Mucosa of rectum (tissue), 2 donors: ENCODE data around the gene LEFTY2.
"Not testable (repeated sequence)": the region's sequence is repeated elsewhere in the genome, so short reads cannot be mapped to it uniquely, and the experiment has no call there.

Experiments used
- H3K27ac ChIP-seq, 2 donors: one replicate each; pipeline ENCODE4 v1.7.0; 2013; ENCODE audit warnings: inconsistent platforms in 2 of 2, low read depth in 2 of 2, low read length in 2 of 2
- H3K27me3 ChIP-seq, 2 donors: one replicate each; pipeline ENCODE4 v1.7.0; 2013; ENCODE audit warnings: low read length in 2 of 2; ENCODE audit not compliant: control insufficient read depth in 2 of 2, insufficient read depth in 2 of 2
- H3K36me3 ChIP-seq, 2 donors: one replicate each; pipeline ENCODE4 v1.7.0; 2013; ENCODE audit warnings: low read length in 2 of 2; ENCODE audit not compliant: control insufficient read depth in 2 of 2, insufficient read depth in 2 of 2
- H3K4me1 ChIP-seq, 2 donors: one replicate each; pipeline ENCODE4 v1.7.0; 2013; ENCODE audit warnings: low read length in 2 of 2, mild to moderate bottlenecking in 1 of 2; ENCODE audit not compliant: control insufficient read depth in 2 of 2, insufficient read depth in 2 of 2
- H3K4me3 ChIP-seq, 2 donors: one replicate each; pipeline ENCODE4 v1.7.0; 2013; ENCODE audit warnings: low read length in 2 of 2
- H3K9ac ChIP-seq, 2 donors: one replicate each; pipeline ENCODE4 v1.7.0; 2013; ENCODE audit warnings: low read length in 2 of 2, low read depth in 1 of 2, mild to moderate bottlenecking in 1 of 2
- H3K9me3 ChIP-seq, 2 donors: one replicate each; pipeline ENCODE4 v1.7.0; 2013; ENCODE audit warnings: low read length in 2 of 2; ENCODE audit not compliant: control insufficient read depth in 2 of 2
- donor health status: healthy.
- donor health status: Normal muscosa, but diverticular disease.

Gene LEFTY2, protein sequence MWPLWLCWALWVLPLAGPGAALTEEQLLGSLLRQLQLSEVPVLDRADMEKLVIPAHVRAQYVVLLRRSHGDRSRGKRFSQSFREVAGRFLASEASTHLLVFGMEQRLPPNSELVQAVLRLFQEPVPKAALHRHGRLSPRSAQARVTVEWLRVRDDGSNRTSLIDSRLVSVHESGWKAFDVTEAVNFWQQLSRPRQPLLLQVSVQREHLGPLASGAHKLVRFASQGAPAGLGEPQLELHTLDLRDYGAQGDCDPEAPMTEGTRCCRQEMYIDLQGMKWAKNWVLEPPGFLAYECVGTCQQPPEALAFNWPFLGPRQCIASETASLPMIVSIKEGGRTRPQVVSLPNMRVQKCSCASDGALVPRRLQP

GRCh38 chr1:225941187-225941941 lies at the start of gene LEFTY2:
Gene LEFTY2 (minus strand): TSS chr1:225941220. CDS start chr1:225941140, 80 bp downstream.
- peak within 1 kb of the TSS in 1 of 2 donors; percentile 65 for H3K27ac ChIP-seq
- H3K9me3 ChIP-seq, result no peaks in the 10 kb centered on the region
- no peak within 1 kb of the TSS for H3K4me3 ChIP-seq
- H3K36me3 ChIP-seq, result no peaks in the 10 kb centered on the region
- H3K4me1 ChIP-seq, result peaks cover 0 to 8% of the 10 kb centered on the region in 2 donors
- H3K9ac ChIP-seq, result no peak within 1 kb of the TSS
- no peaks in the 10 kb centered on the region for H3K27me3 ChIP-seq

DNA sequence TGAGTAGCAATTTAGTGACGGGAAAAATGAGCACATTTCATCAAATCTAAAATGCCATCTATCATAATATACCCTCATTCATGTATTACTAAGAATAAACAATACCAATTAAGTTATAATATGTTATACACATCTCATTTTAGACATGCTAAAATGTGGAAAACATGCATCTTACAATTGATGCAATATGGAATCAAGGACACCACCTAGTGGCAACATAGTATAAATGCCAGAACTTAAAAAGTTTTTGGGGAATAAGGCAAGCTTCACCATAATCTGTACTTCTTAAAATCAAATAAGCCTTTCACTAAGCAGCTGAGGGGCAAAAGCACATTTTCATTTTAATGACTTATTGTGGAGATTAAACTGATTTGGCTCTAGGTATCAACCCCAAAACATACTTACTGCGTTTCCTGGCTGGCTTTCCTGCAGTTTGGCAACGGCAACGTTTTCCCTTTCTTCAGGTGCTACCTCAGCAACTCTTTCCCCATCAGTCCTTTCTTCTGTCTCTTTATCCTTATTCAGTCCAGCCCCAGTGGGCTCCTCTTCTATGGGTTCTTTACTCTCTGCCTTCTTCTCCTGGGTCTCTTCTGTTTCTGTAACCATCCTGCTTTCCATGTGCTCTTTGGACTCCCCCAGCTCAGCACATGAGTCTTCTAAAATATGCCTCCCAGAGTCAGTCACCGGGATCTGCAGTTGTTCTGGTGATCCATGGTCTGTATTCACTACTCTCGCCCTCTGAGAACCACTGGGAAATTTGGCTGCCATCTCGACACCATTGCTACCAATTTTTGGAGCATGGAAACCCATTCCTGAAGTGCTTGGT lies 46.7 kb upstream of the LEFTY2 start:
- peaks cover 53 to 73% of the 10 kb centered on the region in 2 donors for H3K36me3 ChIP-seq
- H3K27ac ChIP-seq, result no peak overlapping the region
- no peaks in the 10 kb centered on the region for H3K27me3 ChIP-seq
- H3K9ac ChIP-seq, result no peak overlapping the region
- no peaks in the 10 kb centered on the region for H3K9me3 ChIP-seq
- H3K4me1 ChIP-seq, result no peaks in the 10 kb centered on the region
- no peak overlapping the region for H3K4me3 ChIP-seq

DNA sequence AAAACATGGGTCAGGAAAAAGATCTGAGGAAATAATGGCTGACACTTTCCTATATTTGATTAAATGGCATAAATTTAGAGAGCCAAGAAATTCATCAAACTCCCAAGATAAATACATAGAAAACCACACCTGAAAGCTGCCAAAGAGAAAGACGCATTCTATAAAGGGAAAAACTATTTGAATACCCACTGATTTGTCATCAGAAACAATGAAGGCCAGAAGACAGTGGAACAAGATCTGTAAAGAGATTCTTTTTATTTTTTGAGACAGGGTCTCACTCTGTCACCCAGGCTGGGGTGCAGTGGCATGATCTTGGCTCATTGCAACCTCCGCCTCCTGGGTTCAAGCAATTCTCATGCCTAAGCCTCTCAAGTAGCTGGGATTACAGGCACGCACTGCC lies 40.7 kb upstream of the LEFTY2 start:
- peaks cover 13 to 29% of the 10 kb centered on the region in 2 donors for H3K36me3 ChIP-seq

DNA sequence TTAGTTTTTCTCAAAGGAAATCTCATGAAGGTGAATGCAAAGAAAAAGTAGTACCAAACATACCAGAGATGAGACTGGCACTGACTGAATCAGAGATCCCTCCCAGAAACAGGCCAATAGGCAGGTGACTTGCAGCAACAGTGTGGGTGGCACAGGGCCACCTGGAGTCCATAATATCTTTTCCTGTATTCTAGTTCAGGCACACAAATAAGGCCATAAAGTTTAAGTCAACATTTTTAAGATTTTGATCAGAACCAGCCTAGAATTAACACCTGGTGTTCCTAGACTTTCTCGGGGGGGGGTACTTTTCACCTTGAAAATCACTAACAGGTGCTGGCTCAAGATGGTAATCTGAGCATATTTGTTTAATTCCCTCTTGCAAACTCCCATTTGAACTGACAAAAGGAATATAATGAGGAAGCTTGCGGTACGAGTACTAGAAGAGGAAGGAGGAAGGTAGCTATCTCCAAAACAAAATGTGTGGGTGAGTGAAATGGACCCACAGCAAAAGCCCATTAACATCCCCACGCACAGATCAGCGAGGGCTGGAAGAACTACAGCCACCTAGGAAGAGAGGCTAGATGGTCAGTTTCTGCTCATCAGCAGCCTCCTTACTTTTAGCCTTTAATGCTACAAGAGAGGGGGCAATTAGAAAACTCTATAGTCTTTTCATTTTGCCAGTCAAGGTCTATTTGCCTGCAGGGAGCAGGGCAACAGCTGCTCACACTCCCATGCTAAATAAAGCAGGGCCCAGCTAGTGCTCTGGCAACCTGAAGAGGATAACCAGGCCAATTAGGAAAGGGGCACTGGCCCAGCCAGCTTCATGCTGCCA lies 39.2 kb upstream of the LEFTY2 start:
- Histone ChIP-seq H3K4me3 (peak overlapping the region in 1 of 2 donors; percentile 31), H3K4me1 (peaks cover 7 to 14% of the 10 kb centered on the region in 2 donors), H3K27me3 (no peaks in the 10 kb centered on the region), H3K9me3 (no peaks in the 10 kb centered on the region), H3K9ac (peak overlapping the region in 1 of 2 donors; percentile 34), H3K36me3 (peaks cover 7 to 19% of the 10 kb centered on the region in 2 donors), H3K27ac (peak overlapping the region; percentile 44 to 81)

More for the DNA sequence above, 40.7 kb upstream of the LEFTY2 start:
- no peaks in the 10 kb centered on the region for H3K9me3 ChIP-seq
- H3K27me3 ChIP-seq, result no peaks in the 10 kb centered on the region
- H3K9ac ChIP-seq, result no peak overlapping the region
- H3K4me3 ChIP-seq, result no peak overlapping the region
- no peak overlapping the region for H3K27ac ChIP-seq
- peaks cover 7 to 14% of the 10 kb centered on the region in 2 donors for H3K4me1 ChIP-seq

DNA sequence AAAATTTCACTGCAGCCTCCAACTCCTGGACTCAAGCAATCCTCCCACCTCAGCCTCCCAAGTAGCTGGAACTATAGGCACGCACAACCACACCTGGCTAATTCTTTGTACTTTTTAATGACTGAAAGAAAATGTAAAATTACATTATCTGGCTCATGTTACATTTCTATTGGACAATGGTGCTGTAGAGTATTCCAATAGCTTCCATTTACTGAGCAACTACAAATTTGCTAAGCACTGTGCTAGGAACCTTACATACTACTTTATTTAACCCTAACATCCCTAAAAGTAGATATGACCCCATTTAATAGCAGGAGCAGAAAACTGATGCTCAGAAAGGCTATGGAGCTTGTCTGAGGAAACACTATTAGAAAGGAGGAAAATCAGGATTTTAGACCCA lies 38.4 kb upstream of the LEFTY2 start:
- H3K27ac ChIP-seq, result peak overlapping the region in 1 of 2 donors; percentile 45
- H3K9me3 ChIP-seq, result no peaks in the 10 kb centered on the region
- H3K4me1 ChIP-seq, result peaks cover 7 to 14% of the 10 kb centered on the region in 2 donors
- H3K27me3 ChIP-seq, result no peaks in the 10 kb centered on the region
- no peak overlapping the region for H3K9ac ChIP-seq
- peaks cover 7 to 13% of the 10 kb centered on the region in 2 donors for H3K36me3 ChIP-seq
- no peak overlapping the region for H3K4me3 ChIP-seq

DNA sequence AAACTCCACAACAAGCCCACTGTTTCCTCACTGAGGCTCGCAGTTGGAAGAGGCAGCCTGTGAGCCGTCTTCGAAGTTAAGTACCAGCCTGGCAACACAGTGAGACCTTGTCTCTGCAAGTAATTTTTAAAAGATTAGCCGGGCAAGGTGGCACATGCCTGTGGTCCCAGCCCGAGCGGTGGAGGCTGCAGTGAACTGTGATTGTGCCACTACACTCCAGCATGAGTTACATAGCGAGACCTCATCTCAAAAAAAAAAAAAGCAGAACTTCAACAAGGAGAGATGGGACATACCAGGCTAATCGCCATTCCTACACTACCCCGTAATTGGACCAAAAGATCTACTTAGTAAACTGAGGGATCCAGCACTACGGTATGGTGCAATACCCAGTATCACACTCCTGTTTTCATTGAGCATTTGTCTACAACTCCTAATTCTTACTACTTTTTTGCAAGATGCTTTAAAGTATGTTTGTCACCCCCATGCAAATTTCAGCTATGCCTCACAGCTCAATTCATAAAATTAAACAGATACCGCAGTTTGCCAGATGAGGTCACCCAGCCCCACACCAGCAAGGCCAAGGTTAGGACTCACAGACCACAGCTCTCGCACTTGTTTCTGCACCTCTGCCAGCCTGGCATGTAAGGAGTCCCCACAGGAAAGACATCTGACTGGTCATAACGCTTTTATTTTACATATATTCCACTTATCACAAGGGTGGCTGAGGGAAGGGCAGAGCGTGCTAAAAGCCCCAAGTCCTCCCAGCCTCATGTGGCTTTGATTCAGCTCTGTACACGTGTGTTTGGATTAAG lies 37.1 kb upstream of the LEFTY2 start:
- H3K9me3 ChIP-seq, result no peaks in the 10 kb centered on the region
- H3K36me3 ChIP-seq, result peaks cover 7% of the 10 kb centered on the region in 2 donors
- no peak overlapping the region for H3K9ac ChIP-seq
- H3K27ac ChIP-seq, result no peak overlapping the region
- H3K4me3 ChIP-seq, result no peak overlapping the region
- no peaks in the 10 kb centered on the region for H3K27me3 ChIP-seq
- peaks cover 8 to 14% of the 10 kb centered on the region in 2 donors for H3K4me1 ChIP-seq

DNA sequence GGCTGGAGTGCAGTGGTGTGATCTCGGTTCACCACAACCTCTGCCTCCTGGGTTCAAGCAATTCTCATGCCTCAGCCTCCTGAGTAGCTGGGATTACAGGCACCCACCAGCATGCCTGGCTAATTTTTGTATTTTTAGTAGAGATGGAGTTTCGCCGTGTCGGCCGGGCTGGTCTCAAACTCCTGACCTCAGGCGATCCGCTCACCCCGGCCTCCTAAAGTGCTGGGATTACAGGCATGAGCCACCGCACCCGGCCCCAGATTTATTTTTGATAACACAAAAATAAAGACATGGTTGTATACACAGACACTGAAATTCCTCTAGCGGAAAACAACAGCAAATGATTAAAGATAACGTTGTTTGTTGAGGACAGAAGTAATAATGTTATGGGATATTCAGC lies 34.1 kb upstream of the LEFTY2 start:
- not testable (repeated sequence) for H3K4me3 ChIP-seq, H3K27me3 ChIP-seq, H3K9ac ChIP-seq, H3K36me3 ChIP-seq, H3K27ac ChIP-seq, H3K9me3 ChIP-seq
- H3K4me1 ChIP-seq, result peaks cover 7 to 12% of the 10 kb centered on the region in 2 donors

GRCh38 chr1:225974454-225974853 lies 33.4 kb upstream of the LEFTY2 start:
- Histone ChIP-seq H3K27ac (no peak overlapping the region), H3K36me3 (peaks cover 0 to under 1% of the 10 kb centered on the region in 2 donors), H3K4me1 (peaks cover 4 to 7% of the 10 kb centered on the region in 2 donors), H3K9ac (no peak overlapping the region), H3K27me3 (no peaks in the 10 kb centered on the region), H3K4me3 (no peak overlapping the region), H3K9me3 (no peaks in the 10 kb centered on the region)

DNA sequence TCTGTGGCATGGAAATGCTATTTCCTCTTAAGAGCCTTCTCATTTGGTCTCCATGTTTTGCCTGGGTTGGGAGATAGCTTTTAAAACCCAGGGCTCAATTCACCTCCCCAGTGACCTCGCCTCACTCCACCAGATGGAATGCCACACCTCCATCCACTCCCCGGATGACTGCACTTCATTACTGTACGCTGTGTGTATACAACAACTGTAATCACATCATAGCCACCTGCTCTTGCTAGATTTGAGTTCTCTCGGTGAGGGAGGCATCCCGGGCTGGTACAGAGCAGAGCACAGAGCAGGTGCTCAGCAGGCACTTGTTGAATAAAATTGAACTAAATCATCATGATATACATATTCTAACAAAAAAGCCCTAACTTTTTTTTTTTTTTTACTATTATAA lies 32.1 kb upstream of the LEFTY2 start:
- peaks cover 4 to 5% of the 10 kb centered on the region in 2 donors for H3K4me1 ChIP-seq
- H3K27ac ChIP-seq, result peak overlapping the region; percentile 65 to 67
- no peak overlapping the region for H3K4me3 ChIP-seq
- H3K9me3 ChIP-seq, result no peaks in the 10 kb centered on the region
- H3K9ac ChIP-seq, result no peak overlapping the region
- H3K36me3 ChIP-seq, result no peaks in the 10 kb centered on the region
- H3K27me3 ChIP-seq, result no peaks in the 10 kb centered on the region
